Fibroblast of skin of right quadriceps (primary cell): Measurements from ENCODE around the gene CD9.

ENCODE experiments used
- DNase-seq: peaks from one replicate; pipeline ENCODE4 v3.0.0-alpha.2; 2013

CD9 gene

GRCh38 chr12:6222078-6222654 is 22.0 kb downstream of the CD9 start:
- no peak for DNase-seq

DNA sequence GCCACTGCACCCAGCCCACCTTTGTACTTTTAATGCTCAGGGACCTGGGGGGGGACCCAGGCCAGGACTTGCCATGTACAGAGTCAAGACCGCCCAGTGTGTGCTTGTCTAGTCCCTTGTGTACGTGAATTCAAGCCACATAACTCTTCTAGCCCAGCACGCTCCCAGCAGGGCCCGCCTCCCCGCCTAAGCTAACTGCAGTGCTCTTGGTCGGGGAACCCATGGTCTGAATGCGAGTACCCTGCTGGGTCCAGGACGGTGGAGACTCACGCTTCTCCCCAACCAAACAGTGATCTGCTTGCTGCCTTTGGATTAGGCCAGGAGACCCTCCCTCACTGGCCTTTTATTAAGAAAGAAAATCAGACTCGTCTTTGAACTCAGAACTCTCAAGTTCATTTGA is 23.3 kb downstream of the CD9 start:
- DNase-seq: no peak

GRCh38 chr12:6224550-6224949 is 24.4 kb downstream of the CD9 start:
- DNase-seq: no peak

- no peak for DNase-seq
Measured at GRCh38 chr12:6225630-6226001, 25.4 kb downstream of the CD9 start.

GRCh38 chr12:6226002-6226678 is 25.9 kb downstream of the CD9 start:
- DNase-seq: no peak

DNA sequence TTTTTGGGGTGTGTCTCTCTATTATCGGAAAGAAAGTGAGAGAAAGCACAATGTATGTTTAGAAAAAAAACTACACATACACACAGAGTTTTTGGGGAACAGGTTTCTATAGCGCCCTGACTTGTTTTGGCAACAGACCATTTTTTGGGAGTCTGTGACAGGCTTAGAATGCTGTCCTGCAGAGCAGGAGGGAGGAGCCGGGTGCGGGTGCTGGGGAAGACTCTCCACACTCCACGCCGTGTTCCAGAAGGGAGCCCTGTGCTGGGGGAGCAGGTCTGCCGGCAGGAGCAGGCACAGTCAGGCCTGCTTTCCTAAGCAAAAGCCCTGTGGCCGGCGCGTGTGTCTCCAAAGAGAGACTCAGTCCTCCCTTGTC is 26.5 kb downstream of the CD9 start:
- DNase-seq: no peak

GRCh38 chr12:6228535-6229223 is 28.5 kb downstream of the CD9 start:
- no peak for DNase-seq

GRCh38 chr12:6229224-6230218 is 29.3 kb downstream of the CD9 start:
- DNase-seq: peak; percentile 88

- peak; percentile 59 for DNase-seq
Measured at GRCh38 chr12:6230321-6231110, 30.3 kb downstream of the CD9 start.

GRCh38 chr12:6231359-6232268 is 31.4 kb downstream of the CD9 start:
- DNase-seq: no peak

DNA sequence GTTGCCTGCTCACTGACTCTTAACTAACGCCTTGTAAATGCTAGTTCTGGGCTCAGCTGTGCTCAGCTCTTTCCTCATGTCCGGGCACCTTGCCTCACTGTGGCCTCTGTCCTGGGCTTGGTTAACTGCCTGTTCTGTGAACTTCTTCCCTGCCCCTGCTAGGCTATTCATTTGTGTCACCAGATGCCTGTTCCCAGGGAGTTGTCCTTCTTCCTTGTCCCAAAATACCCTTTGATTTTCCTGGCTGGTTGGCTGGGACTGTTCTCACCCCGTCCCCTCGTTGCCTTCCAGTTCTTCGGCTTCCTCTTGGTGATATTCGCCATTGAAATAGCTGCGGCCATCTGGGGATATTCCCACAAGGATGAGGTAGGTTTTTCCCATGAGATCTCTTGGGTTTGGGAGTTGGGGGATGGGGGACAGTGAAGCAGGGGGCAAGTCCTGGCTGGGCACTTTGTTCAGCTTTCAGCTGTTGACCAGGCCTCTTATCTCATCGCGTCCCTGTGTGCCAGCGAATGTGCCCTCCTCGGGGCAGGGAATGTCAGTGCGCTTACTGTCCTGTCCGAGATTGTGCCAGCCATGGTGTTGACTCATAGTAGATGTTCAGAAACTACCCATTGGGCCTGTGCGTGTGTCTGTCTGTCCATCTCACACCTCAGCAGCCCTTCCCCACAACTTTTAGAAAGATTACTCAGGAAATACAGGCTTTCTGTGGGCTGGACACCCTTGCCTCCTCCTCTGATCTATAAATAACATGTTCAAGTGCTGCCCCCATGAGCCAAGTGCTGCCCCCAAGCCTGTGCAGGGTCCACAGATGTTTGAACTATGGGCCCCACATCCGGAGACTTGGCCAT is 33.1 kb downstream of the CD9 start:
- DNase-seq: no peak

DNA sequence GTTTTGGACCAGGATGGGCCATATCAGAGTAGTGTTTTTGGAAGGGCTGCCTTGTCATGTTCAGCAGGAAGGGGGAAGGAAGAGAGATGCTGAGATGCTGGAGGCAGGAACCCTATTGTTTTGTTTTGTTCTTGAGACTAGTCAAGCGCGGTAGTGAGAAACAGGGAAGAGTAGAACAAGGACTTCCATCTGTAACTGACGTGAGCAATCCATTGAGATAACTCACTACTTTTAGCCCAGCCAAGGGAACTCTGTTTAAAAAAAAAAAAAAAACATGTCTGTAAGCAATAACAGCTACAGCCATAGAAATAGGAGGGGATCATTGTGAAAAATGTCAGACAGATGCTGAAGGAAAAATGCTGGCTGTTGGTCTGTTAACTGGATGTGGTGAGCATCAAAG is 34.0 kb downstream of the CD9 start:
- peak; percentile 59 for DNase-seq

DNA sequence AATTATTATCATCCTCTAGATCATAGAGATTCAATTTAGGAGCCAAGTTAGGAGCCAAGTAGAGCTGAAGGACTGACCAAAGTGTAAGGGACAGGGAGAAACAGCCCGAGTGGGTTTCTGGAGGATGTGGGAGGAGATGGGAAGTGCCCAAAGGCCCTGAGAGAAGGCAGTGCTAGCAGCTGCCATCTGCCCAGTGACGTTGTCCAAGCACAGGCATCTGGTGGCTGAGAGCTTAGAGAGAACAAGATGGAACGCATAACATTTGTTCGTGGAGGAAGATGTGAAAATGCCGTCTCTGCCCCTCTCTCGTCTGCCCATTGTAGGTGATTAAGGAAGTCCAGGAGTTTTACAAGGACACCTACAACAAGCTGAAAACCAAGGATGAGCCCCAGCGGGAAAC is 34.7 kb downstream of the CD9 start:
- no peak for DNase-seq

DNA sequence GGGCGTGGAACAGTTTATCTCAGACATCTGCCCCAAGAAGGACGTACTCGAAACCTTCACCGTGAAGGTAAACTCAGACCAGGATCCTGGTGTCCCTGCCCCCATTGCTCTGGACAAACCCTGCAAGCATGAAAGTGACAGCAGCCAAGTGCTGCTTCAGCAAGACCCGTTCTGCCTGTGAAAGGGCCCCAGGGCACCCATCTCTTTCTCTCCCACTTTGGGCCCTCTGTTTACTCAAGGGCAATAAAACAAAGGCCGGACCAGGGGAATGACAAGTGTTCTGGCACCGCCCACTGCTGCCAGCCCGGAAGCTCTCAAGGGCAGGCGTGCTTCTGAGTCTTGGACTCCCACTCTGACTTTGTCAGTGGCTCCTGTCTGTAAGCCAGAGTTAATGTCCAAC is 35.3 kb downstream of the CD9 start:
- no peak for DNase-seq

DNA sequence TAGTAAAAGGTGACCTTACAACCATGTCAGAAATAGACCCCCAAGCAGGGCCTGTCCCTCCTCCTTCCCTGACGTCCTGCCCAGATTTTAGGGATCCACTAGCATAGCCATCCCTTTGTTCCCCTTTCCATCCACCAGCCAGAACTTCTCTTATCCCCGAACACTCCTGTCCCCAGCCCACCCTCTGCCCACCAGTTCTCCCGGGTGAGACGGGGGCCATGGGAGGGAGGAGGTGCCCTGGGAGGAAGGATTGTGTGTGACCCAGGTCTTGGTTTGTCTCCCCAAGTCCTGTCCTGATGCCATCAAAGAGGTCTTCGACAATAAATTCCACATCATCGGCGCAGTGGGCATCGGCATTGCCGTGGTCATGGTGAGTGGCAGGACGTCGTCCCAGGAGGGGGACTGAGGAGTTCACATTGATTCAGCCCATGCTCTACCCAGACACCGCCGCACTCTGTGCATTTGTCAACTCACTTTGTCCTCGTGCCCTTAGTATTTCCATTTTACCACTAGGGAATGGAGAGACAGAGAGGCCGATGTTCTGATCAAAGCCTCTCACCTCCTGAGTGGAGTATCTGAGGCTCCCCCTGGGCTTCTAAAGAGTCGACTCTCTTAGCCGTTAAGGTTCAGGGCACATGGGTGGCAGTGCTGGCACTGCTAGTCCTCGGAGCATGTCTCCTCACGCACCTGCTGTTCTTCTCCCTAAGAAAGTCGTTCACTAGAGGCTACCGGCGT is 35.9 kb downstream of the CD9 start:
- no peak for DNase-seq

- DNase-seq: no peak
Measured at GRCh38 chr12:6236641-6236940, 36.4 kb downstream of the CD9 start.

DNA sequence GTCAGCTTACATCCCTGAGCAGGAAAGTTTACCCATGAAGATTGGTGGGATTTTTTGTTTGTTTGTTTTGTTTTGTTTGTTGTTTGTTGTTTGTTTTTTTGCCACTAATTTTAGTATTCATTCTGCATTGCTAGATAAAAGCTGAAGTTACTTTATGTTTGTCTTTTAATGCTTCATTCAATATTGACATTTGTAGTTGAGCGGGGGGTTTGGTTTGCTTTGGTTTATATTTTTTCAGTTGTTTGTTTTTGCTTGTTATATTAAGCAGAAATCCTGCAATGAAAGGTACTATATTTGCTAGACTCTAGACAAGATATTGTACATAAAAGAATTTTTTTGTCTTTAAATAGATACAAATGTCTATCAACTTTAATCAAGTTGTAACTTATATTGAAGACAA is 37.6 kb downstream of the CD9 start:
- DNase-seq: no peak

DNA sequence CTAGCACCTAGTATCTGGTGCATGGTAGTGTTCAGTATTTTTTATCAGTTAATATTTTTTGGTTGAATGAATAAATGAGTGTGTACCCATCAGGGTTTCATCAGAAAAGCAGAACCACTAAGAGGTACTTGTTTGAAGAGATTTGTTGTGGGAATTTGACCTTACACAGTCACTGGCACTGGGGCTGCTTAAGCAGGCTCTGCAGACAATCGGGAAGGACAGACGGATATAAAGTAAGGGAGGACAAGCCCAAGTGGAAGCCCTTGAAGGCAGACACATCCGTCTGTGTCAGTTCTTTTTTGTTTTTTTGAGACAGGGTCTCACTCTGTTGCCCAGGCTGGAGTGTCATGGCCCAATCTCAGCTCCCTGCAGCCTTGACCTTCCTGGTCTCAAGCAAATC is 38.7 kb downstream of the CD9 start:
- no peak for DNase-seq

DNA sequence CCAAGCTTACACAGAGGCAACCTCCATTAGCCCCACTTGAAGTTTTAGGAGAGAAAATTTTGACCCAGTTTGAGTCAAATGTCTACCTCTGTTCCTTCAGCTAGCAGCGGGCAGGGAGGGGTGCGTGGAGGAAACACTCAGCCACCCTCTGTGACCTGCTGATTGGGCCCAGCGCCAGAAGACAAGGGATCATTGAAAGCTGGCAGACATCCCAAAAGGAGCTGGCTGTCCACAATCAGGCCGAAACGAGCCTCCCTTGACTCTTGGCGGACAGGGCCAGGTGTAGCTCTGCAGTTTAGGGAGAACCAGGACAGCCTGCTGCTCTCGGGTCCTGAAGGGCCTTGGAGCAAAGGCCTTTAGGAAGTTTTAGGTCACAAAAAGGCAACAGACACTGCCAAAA is 41.3 kb downstream of the CD9 start:
- no peak for DNase-seq

GRCh38 chr12:6249580-6249979 is 49.4 kb downstream of the CD9 start:
- DNase-seq: no peak
